Measurements from ENCODE around the gene MRPS27. TPM values are rescaled to one million over a fixed set of nuclear protein-coding genes. Genes with fewer than 3 reads are reported as not detected.

Gene MRPS27
- total RNA-seq, 1 donor from 2014 or later, result 37.0 TPM

- H3K36me3 ChIP-seq (ENCODE audit: insufficient read depth, low read length), result peaks cover 23% of the 10 kb centered on the region
- peaks cover 13% of the 10 kb centered on the region for H3K36me3 Mint-ChIP-seq (ENCODE audit: low read depth, unreplicated experiment)
- FAIRE-seq (no peak), DNase-seq (ENCODE audit: low read depth) (no peak)
- H3K9me3 Mint-ChIP-seq (ENCODE audit: unreplicated experiment), result no peaks in the 10 kb centered on the region
- H3K79me2 ChIP-seq (ENCODE audit: insufficient read depth, low read length), result no peaks in the 10 kb centered on the region
- H3K4me3 Mint-ChIP-seq (ENCODE audit: unreplicated experiment), result no peak overlapping the region
- H3K27me3 ChIP-seq (ENCODE audit: insufficient read depth, low read length), result no peaks in the 10 kb centered on the region
- no peak overlapping the region for H3K4me3 ChIP-seq (ENCODE audit: insufficient read depth, low read depth, low read length)
- H3K27me3 Mint-ChIP-seq (ENCODE audit: low read depth, unreplicated experiment), result no peaks in the 10 kb centered on the region
- no peak for TF ChIP-seq EZH2 (IDR thresholded peaks at IDR 0.05; ENCODE audit: insufficient read depth, low read length)
- TF ChIP-seq CTCF (IDR thresholded peaks at IDR 0.05; ENCODE audit: insufficient read depth, low read depth, low read length), result no peak
- peaks cover 45% of the 10 kb centered on the region for H3K4me1 Mint-ChIP-seq (ENCODE audit: low read depth, unreplicated experiment)
- no peak overlapping the region for H2AFZ ChIP-seq (ENCODE audit: low read depth, low read length)
- H3K9ac ChIP-seq (ENCODE audit: low read length), result no peak overlapping the region
- no peak overlapping the region for H3K27ac ChIP-seq (ENCODE audit: low read depth, low read length)
- no peaks in the 10 kb centered on the region for H4K20me1 ChIP-seq (ENCODE audit: insufficient read depth, low read length)
- no peak overlapping the region for H3K4me2 ChIP-seq (ENCODE audit: low read length)
- H3K9me3 ChIP-seq (ENCODE audit: insufficient read depth, low read depth, low read length), result no peaks in the 10 kb centered on the region
- peaks cover 34% of the 10 kb centered on the region for H3K4me1 ChIP-seq (ENCODE audit: insufficient read depth, low read length)
- H3K27ac Mint-ChIP-seq (ENCODE audit: unreplicated experiment), result no peak overlapping the region
Measured at GRCh38 chr5:72228960-72229359, 91.1 kb downstream of the MRPS27 start.

GRCh38 chr5:72226950-72227349, 93.1 kb downstream of the MRPS27 start:
- H3K27me3 ChIP-seq (ENCODE audit: insufficient read depth, low read length), result no peaks in the 10 kb centered on the region
- Mint-ChIP-seq H3K4me1 (ENCODE audit: low read depth, unreplicated experiment) (peaks cover 31% of the 10 kb centered on the region), H3K9me3 (ENCODE audit: unreplicated experiment) (no peaks in the 10 kb centered on the region), H3K27me3 (ENCODE audit: low read depth, unreplicated experiment) (no peaks in the 10 kb centered on the region), H3K4me3 (ENCODE audit: unreplicated experiment) (no peak overlapping the region), H3K36me3 (ENCODE audit: low read depth, unreplicated experiment) (peaks cover 15% of the 10 kb centered on the region), H3K27ac (ENCODE audit: unreplicated experiment) (peak overlapping the region; percentile 43)
- peaks cover 22% of the 10 kb centered on the region for H3K4me1 ChIP-seq (ENCODE audit: insufficient read depth, low read length)
- no peaks in the 10 kb centered on the region for H4K20me1 ChIP-seq (ENCODE audit: insufficient read depth, low read length)
- no peak overlapping the region for H3K4me3 ChIP-seq (ENCODE audit: insufficient read depth, low read depth, low read length)
- H3K27ac ChIP-seq (ENCODE audit: low read depth, low read length), result no peak overlapping the region
- DNase-seq (ENCODE audit: low read depth) (no peak), FAIRE-seq (no peak)
- H3K79me2 ChIP-seq (ENCODE audit: insufficient read depth, low read length), result no peaks in the 10 kb centered on the region
- H3K4me2 ChIP-seq (ENCODE audit: low read length), result no peak overlapping the region
- no peak overlapping the region for H2AFZ ChIP-seq (ENCODE audit: low read depth, low read length)
- H3K36me3 ChIP-seq (ENCODE audit: insufficient read depth, low read length), result peaks cover 33% of the 10 kb centered on the region
- no peaks in the 10 kb centered on the region for H3K9me3 ChIP-seq (ENCODE audit: insufficient read depth, low read depth, low read length)
- TF ChIP-seq EZH2 (IDR thresholded peaks at IDR 0.05; ENCODE audit: insufficient read depth, low read length) (no peak), CTCF (IDR thresholded peaks at IDR 0.05; ENCODE audit: insufficient read depth, low read depth, low read length) (no peak)
- H3K9ac ChIP-seq (ENCODE audit: low read length), result no peak overlapping the region

- no peaks in the 10 kb centered on the region for H3K79me2 ChIP-seq (ENCODE audit: insufficient read depth, low read length)
- no peak overlapping the region for H2AFZ ChIP-seq (ENCODE audit: low read depth, low read length)
- no peak overlapping the region for H3K4me2 ChIP-seq (ENCODE audit: low read length)
- H3K27ac ChIP-seq (ENCODE audit: low read depth, low read length), result peak overlapping the region; percentile 41
- no peaks in the 10 kb centered on the region for H3K27me3 ChIP-seq (ENCODE audit: insufficient read depth, low read length)
- peak overlapping the region; percentile 63 for H3K27ac Mint-ChIP-seq (ENCODE audit: unreplicated experiment)
- H3K36me3 ChIP-seq (ENCODE audit: insufficient read depth, low read length), result peaks cover 39% of the 10 kb centered on the region
- H3K4me1 ChIP-seq (ENCODE audit: insufficient read depth, low read length), result peaks cover 15% of the 10 kb centered on the region
- DNase-seq (ENCODE audit: low read depth), result no peak
- H3K36me3 Mint-ChIP-seq (ENCODE audit: low read depth, unreplicated experiment), result peaks cover 20% of the 10 kb centered on the region
- no peak for FAIRE-seq
- TF ChIP-seq EZH2 (IDR thresholded peaks at IDR 0.05; ENCODE audit: insufficient read depth, low read length), result no peak
- TF ChIP-seq CTCF (IDR thresholded peaks at IDR 0.05; ENCODE audit: insufficient read depth, low read depth, low read length), result no peak
- H4K20me1 ChIP-seq (ENCODE audit: insufficient read depth, low read length), result no peaks in the 10 kb centered on the region
- peaks cover 28% of the 10 kb centered on the region for H3K4me1 Mint-ChIP-seq (ENCODE audit: low read depth, unreplicated experiment)
- H3K4me3 Mint-ChIP-seq (ENCODE audit: unreplicated experiment), result no peak overlapping the region
- H3K4me3 ChIP-seq (ENCODE audit: insufficient read depth, low read depth, low read length), result no peak overlapping the region
- H3K27me3 Mint-ChIP-seq (ENCODE audit: low read depth, unreplicated experiment), result no peaks in the 10 kb centered on the region
- no peaks in the 10 kb centered on the region for H3K9me3 Mint-ChIP-seq (ENCODE audit: unreplicated experiment)
- H3K9me3 ChIP-seq (ENCODE audit: insufficient read depth, low read depth, low read length), result no peaks in the 10 kb centered on the region
- H3K9ac ChIP-seq (ENCODE audit: low read length), result no peak overlapping the region
Measured at GRCh38 chr5:72225741-72226140, 94.3 kb downstream of the MRPS27 start.
